GM12878 (cell line): ENCODE results near the gene ELOVL5. TPM values are rescaled to one million over a fixed set of nuclear protein-coding genes. Genes with fewer than 3 reads are reported as not detected.

Experiments
- KDM1A ChIP-seq: fragments of 200-600 bp; sonication (generic); IDR thresholded peaks from 2 replicates; pipeline ENCODE4 v1.6.1; 2016; ENCODE audit warnings: borderline replicate concordance
- LARP7 ChIP-seq: fragments of 450-650 bp; IDR thresholded peaks from 2 replicates; pipeline ENCODE4 v1.6.1; 2017; ENCODE audit warnings: mild to moderate bottlenecking
- NR2F1 ChIP-seq: fragments of 450-650 bp; conservative IDR thresholded peaks from 2 replicates; pipeline ENCODE4 v1.6.1; 2017; ENCODE audit warnings: mild to moderate bottlenecking
- PRDM15 ChIP-seq: fragments of 450-650 bp; formaldehyde crosslinking; IDR thresholded peaks from 2 replicates; pipeline ENCODE4 v1.4.0; 2020; ENCODE audit warnings: mild to moderate bottlenecking, moderate library complexity
- RB1 ChIP-seq: fragments of 450-650 bp; formaldehyde crosslinking; IDR thresholded peaks from 2 replicates; pipeline ENCODE4 v1.6.1; 2017; ENCODE audit warnings: mild to moderate bottlenecking, borderline replicate concordance
- SREBF2 ChIP-seq: IDR thresholded peaks from 2 replicates; pipeline ENCODE4 v1.6.1; 2012; ENCODE audit warnings: mild to moderate bottlenecking, low read length
- TAF1 ChIP-seq: IDR thresholded peaks from 2 replicates; pipeline ENCODE4 v1.6.1; 2011; ENCODE audit warnings: mild to moderate bottlenecking, low read depth, low read length, borderline replicate concordance
- polyA plus RNA-seq, 11 experiments: library from polyadenylated mRNA; depleted of rRNA in 4 of 11; unstranded in 6 of 11; stranded (reverse) in 5 of 11; fragments of >200 nt; fragmentation: Nextera tagmentation in 4 of 11; fragmentation: Illumina TruSeq in 1 of 11; extraction: Ambion mirVana in 4 of 11; extraction: Trizol in 1 of 11; gene quantifications; 1 replicate in 1 of 11; 2 replicates in 10 of 11; pipeline versions ENCODE4 v1.2.1 to v1.2.3, GENCODE V29; 2011 to 2016; ENCODE audit warnings: inconsistent platforms in 2 of 11, missing spikeins in 2 of 11, low read depth in 1 of 11
- total RNA-seq, 4 experiments: library from RNA; depleted of rRNA in 3 of 4; stranded (reverse); fragments of >200 nt in 3 of 4; fragmentation: Illumina TruSeq in 1 of 4; extraction: Trizol in 1 of 4; gene quantifications; 2 replicates each; pipeline versions ENCODE4 v1.2.1 to v1.2.3, GENCODE V29; 2013 to 2021
- TF ChIP-seq, protein P1 (sequence below): IDR thresholded peaks from 2 replicates; pipeline ENCODE4 v1.6.1; 2011; ENCODE audit warnings: borderline replicate concordance, low read depth, mild to moderate bottlenecking, moderate library complexity, low read length; ENCODE audit not compliant: insufficient read depth, poor library complexity, severe bottlenecking
- TF ChIP-seq, protein P2 (sequence below): IDR thresholded peaks from 2 replicates; pipeline ENCODE4 v1.6.1; 2012; ENCODE audit warnings: improper control_type of control experiment, low read depth, low read length; ENCODE audit not compliant: insufficient replicate concordance

Gene ELOVL5
- total and polyA plus RNA-seq, 10 of the 15 experiments (the other 5 are each of a cell fraction or from before 2014, with no cell fraction given), result 156 to 241 (median 196) TPM

GRCh38 chr6:53327017-53327395 lies 21.7 kb downstream of the ELOVL5 start (continued):
- TF ChIP-seq, protein P1, sequence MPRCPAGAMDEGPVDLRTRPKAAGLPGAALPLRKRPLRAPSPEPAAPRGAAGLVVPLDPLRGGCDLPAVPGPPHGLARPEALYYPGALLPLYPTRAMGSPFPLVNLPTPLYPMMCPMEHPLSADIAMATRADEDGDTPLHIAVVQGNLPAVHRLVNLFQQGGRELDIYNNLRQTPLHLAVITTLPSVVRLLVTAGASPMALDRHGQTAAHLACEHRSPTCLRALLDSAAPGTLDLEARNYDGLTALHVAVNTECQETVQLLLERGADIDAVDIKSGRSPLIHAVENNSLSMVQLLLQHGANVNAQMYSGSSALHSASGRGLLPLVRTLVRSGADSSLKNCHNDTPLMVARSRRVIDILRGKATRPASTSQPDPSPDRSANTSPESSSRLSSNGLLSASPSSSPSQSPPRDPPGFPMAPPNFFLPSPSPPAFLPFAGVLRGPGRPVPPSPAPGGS, result no peak
- TF ChIP-seq LARP7 (no peak), PRDM15 (CRISPR knock-in tag) (no peak), RB1 (no peak), KDM1A (no peak), SREBF2 (no peak), NR2F1 (no peak), TAF1 (no peak)
- TF ChIP-seq, protein P2, sequence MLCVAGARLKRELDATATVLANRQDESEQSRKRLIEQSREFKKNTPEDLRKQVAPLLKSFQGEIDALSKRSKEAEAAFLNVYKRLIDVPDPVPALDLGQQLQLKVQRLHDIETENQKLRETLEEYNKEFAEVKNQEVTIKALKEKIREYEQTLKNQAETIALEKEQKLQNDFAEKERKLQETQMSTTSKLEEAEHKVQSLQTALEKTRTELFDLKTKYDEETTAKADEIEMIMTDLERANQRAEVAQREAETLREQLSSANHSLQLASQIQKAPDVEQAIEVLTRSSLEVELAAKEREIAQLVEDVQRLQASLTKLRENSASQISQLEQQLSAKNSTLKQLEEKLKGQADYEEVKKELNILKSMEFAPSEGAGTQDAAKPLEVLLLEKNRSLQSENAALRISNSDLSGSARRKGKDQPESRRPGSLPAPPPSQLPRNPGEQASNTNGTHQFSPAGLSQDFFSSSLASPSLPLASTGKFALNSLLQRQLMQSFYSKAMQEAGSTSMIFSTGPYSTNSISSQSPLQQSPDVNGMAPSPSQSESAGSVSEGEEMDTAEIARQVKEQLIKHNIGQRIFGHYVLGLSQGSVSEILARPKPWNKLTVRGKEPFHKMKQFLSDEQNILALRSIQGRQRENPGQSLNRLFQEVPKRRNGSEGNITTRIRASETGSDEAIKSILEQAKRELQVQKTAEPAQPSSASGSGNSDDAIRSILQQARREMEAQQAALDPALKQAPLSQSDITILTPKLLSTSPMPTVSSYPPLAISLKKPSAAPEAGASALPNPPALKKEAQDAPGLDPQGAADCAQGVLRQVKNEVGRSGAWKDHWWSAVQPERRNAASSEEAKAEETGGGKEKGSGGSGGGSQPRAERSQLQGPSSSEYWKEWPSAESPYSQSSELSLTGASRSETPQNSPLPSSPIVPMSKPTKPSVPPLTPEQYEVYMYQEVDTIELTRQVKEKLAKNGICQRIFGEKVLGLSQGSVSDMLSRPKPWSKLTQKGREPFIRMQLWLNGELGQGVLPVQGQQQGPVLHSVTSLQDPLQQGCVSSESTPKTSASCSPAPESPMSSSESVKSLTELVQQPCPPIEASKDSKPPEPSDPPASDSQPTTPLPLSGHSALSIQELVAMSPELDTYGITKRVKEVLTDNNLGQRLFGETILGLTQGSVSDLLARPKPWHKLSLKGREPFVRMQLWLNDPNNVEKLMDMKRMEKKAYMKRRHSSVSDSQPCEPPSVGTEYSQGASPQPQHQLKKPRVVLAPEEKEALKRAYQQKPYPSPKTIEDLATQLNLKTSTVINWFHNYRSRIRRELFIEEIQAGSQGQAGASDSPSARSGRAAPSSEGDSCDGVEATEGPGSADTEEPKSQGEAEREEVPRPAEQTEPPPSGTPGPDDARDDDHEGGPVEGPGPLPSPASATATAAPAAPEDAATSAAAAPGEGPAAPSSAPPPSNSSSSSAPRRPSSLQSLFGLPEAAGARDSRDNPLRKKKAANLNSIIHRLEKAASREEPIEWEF, result no peak
